Measurements from ENCODE around the gene PHF20.
"Not testable (repeated sequence)": the region's sequence is repeated elsewhere in the genome, so short reads cannot be mapped to it uniquely, and the experiment has no call there.

Gene PHF20

GRCh38 chr20:35739294-35740163, 32.3 kb upstream of the PHF20 start:
- no peak for DNase-seq (ENCODE audit: low spot score)

GRCh38 chr20:35741892-35742740, 29.7 kb upstream of the PHF20 start, which contains the start of gene RBM39:
RBM39 (minus strand) TSS chr20:35742260; CDS start chr20:35740874, 1,386 bp downstream.
- DNase-seq (ENCODE audit: low spot score): peak; percentile 100

GRCh38 chr20:35742741-35743523, 28.9 kb upstream of the PHF20 start:
- DNase-seq (ENCODE audit: low spot score): peak; percentile 40

- DNase-seq (ENCODE audit: low spot score): no peak
These were observed 27.9 kb upstream of the PHF20 start for GRCh38 chr20:35743693-35744491.

- not testable (repeated sequence) for DNase-seq (ENCODE audit: low spot score)
These were observed 27.3 kb upstream of the PHF20 start for GRCh38 chr20:35744492-35744841.

- DNase-seq (ENCODE audit: low spot score): no peak
These were observed 21.2 kb upstream of the PHF20 start for GRCh38 chr20:35750611-35751010.

- DNase-seq (ENCODE audit: low spot score): no peak
These were observed 15.4 kb upstream of the PHF20 start for GRCh38 chr20:35756404-35756803.

GRCh38 chr20:35757098-35757705, 14.6 kb upstream of the PHF20 start:
- DNase-seq (ENCODE audit: low spot score): no peak

GRCh38 chr20:35761548-35761947, 10.3 kb upstream of the PHF20 start:
- not testable (repeated sequence) for DNase-seq (ENCODE audit: low spot score)

GRCh38 chr20:35762461-35762860, 9.4 kb upstream of the PHF20 start:
- DNase-seq (ENCODE audit: low spot score): no peak

- DNase-seq (ENCODE audit: low spot score): not testable (repeated sequence)
These were observed 6.9 kb upstream of the PHF20 start for GRCh38 chr20:35764936-35765335.

GRCh38 chr20:35766843-35767242, 5.0 kb upstream of the PHF20 start:
- DNase-seq (ENCODE audit: low spot score): no peak

GRCh38 chr20:35767683-35768481, 3.9 kb upstream of the PHF20 start:
- no peak for DNase-seq (ENCODE audit: low spot score)

GRCh38 chr20:35768731-35769664, 2.8 kb upstream of the PHF20 start:
- DNase-seq (ENCODE audit: low spot score): peak; percentile 97

GRCh38 chr20:35771367-35771688, 487 bp upstream of the PHF20 start:
- no peak for DNase-seq (ENCODE audit: low spot score)

- no peak for DNase-seq (ENCODE audit: low spot score)
These were observed 796 bp downstream of the PHF20 start for GRCh38 chr20:35772563-35773058.

- DNase-seq (ENCODE audit: low spot score): no peak
These were observed 1.4 kb downstream of the PHF20 start for GRCh38 chr20:35773154-35773751.

- DNase-seq (ENCODE audit: low spot score): no peak
These were observed 2.6 kb downstream of the PHF20 start for GRCh38 chr20:35774391-35774790.

All from SK-N-DZ (cell line).